K562 (cell line): ENCODE results near the gene IL4I1.

Source experiments
- CBFB ChIP-seq: sonication (generic); formaldehyde crosslinking; IDR thresholded peaks from 2 replicates; pipeline ENCODE4 v1.4.0; 2020; ENCODE audit warnings: mild to moderate bottlenecking, missing genetic modification reagents
- CTCF ChIP-seq, 3 experiments: IDR thresholded peaks in 2 of 3; conservative IDR thresholded peaks in 1 of 3; 2 replicates each; pipeline ENCODE4 v1.5.1; 2011 to 2012; ENCODE audit warnings: low read length in 3 of 3, mild to moderate bottlenecking in 3 of 3, control low read depth in 2 of 3, improper control_type of control experiment in 1 of 3, inconsistent platforms in 1 of 3, low read depth in 1 of 3, mixed read lengths in 1 of 3, moderate library complexity in 1 of 3; ENCODE audit not compliant: insufficient read depth in 2 of 3
- ELF2 ChIP-seq: fragments of 250-450 bp; sonication (Bioruptor Pico); IDR thresholded peaks from 2 replicates; pipeline ENCODE4 v1.5.0; 2021; ENCODE audit warnings: mild to moderate bottlenecking
- FIP1L1 ChIP-seq: fragments of 200-400 bp; formaldehyde crosslinking; IDR thresholded peaks from 2 replicates; pipeline ENCODE4 v1.6.1; 2018; ENCODE audit warnings: mild to moderate bottlenecking, low read depth, low read length; ENCODE audit not compliant: poor library complexity, severe bottlenecking
- GTF2E2 ChIP-seq: fragments of 200-800 bp; sonication (Bioruptor generic); IDR thresholded peaks from 2 replicates; pipeline ENCODE4 v1.6.1; 2016; ENCODE audit warnings: missing genetic modification characterization, missing compliant biosample characterization
- NFXL1 ChIP-seq: fragments of 450-650 bp; formaldehyde crosslinking; IDR thresholded peaks from 2 replicates; pipeline ENCODE4 v1.4.0; 2021; ENCODE audit warnings: mild to moderate bottlenecking
- PRMT5 ChIP-seq: sonication (generic); formaldehyde crosslinking; IDR thresholded peaks from 2 replicates; pipeline ENCODE4 v1.5.0; 2020; ENCODE audit warnings: missing genetic modification reagents
- RAD21 ChIP-seq, 2 experiments: fragments of 250-450 bp in 1 of 2; fragments of 450-650 bp in 1 of 2; sonication (Bioruptor Pico) in 1 of 2; formaldehyde crosslinking in 1 of 2; IDR thresholded peaks in 1 of 2; conservative IDR thresholded peaks in 1 of 2; 2 replicates each; pipeline versions ENCODE4 v1.4.0 to v1.8.0; 2020 to 2022; ENCODE audit warnings: mild to moderate bottlenecking in 2 of 2, moderate library complexity in 1 of 2
- TGIF2 ChIP-seq: sonication (generic); formaldehyde crosslinking; IDR thresholded peaks from 2 replicates; pipeline ENCODE4 v1.8.1; 2022; ENCODE audit warnings: mild to moderate bottlenecking, missing genetic modification reagents, moderate library complexity
- ZNF274 ChIP-seq: IDR thresholded peaks from 2 replicates; pipeline ENCODE4 v1.6.1; 2011; ENCODE audit warnings: low read depth, mild to moderate bottlenecking, low read length, moderate library complexity, borderline replicate concordance
- ZNF764 ChIP-seq: fragments of 250-450 bp; sonication (Bioruptor Pico); IDR thresholded peaks from 2 replicates; pipeline ENCODE4 v1.4.0; 2020; ENCODE audit warnings: low read depth, mild to moderate bottlenecking, moderate library complexity
- ZZZ3 ChIP-seq: fragments of 450-650 bp; IDR thresholded peaks from 2 replicates; pipeline ENCODE4 v1.6.1; 2016; ENCODE audit warnings: antibody characterized with exemption, mild to moderate bottlenecking, moderate library complexity
- TF ChIP-seq, protein P1 (sequence below), 2 experiments: fragments of 450-650 bp; formaldehyde crosslinking in 1 of 2; IDR thresholded peaks; 2 replicates each; pipeline versions ENCODE4 v1.4.0 to v1.6.1; 2014 to 2020; ENCODE audit warnings: mild to moderate bottlenecking in 2 of 2, borderline replicate concordance in 1 of 2, low read depth in 1 of 2

DNA sequence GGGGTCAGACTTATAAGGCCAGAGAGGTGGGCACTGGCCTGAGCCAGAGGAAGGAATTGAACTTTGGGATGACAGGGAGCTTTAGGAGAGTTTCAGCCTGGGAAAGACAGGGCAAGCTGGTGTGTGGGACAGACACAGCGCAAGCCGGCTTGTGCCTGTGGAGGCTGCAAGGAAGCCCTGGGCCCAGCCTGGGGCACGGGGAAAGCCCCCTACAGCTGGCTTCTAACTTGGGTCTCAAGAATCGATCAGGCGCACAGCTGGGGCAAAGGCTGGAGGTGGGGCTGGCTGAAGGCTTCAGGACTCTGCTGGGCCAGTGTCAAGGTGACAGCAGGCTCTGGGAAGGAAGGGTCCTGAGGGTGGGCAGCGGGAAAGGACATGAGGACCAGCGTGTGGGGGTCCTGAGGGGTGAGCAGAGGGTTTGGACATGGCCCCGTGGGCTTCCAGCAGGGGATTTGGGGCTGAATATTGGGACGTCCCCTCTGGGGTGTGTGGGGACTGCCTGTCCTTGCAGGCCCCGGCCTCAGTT lies 42.8 kb downstream of the IL4I1 start:
- TF ChIP-seq CTCF (IDR thresholded peaks at IDR 0.05 in 2 of 3, conservative IDR thresholded peaks at IDR 0.05 in 1 of 3; ENCODE audit: insufficient read depth in 2 of 3, low read depth in 1 of 3, low read length in 3 of 3) (no peak), ZNF274 (no peak), NFXL1 (CRISPR knock-in tag) (no peak), RAD21 (CRISPR knock-in tag; conservative IDR thresholded peaks at IDR 0.05 in 1 of 2, IDR thresholded peaks at IDR 0.05 in 1 of 2) (no peak), TGIF2 (no peak), FIP1L1 (no peak), ZNF764 (CRISPR knock-in tag) (no peak), CBFB (no peak), GTF2E2 (no peak), ZZZ3 (no peak), PRMT5 (CRISPR knock-in tag) (no peak), ELF2 (CRISPR knock-in tag) (no peak)
- TF ChIP-seq, protein P1, sequence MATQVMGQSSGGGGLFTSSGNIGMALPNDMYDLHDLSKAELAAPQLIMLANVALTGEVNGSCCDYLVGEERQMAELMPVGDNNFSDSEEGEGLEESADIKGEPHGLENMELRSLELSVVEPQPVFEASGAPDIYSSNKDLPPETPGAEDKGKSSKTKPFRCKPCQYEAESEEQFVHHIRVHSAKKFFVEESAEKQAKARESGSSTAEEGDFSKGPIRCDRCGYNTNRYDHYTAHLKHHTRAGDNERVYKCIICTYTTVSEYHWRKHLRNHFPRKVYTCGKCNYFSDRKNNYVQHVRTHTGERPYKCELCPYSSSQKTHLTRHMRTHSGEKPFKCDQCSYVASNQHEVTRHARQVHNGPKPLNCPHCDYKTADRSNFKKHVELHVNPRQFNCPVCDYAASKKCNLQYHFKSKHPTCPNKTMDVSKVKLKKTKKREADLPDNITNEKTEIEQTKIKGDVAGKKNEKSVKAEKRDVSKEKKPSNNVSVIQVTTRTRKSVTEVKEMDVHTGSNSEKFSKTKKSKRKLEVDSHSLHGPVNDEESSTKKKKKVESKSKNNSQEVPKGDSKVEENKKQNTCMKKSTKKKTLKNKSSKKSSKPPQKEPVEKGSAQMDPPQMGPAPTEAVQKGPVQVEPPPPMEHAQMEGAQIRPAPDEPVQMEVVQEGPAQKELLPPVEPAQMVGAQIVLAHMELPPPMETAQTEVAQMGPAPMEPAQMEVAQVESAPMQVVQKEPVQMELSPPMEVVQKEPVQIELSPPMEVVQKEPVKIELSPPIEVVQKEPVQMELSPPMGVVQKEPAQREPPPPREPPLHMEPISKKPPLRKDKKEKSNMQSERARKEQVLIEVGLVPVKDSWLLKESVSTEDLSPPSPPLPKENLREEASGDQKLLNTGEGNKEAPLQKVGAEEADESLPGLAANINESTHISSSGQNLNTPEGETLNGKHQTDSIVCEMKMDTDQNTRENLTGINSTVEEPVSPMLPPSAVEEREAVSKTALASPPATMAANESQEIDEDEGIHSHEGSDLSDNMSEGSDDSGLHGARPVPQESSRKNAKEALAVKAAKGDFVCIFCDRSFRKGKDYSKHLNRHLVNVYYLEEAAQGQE (IDR thresholded peaks at IDR 0.05; ENCODE audit: borderline replicate concordance), result no peak
- TF ChIP-seq, protein P1 (CRISPR knock-in tag; IDR thresholded peaks at IDR 0.05; ENCODE audit: low read depth), result no peak
